HG02943 (cell line): Measurements from ENCODE around the gene SPIRE2.
"Not testable (repeated sequence)": the region's sequence is repeated elsewhere in the genome, so short reads cannot be mapped to it uniquely, and the experiment has no call there.

Experiments used
- ATAC-seq: cut with Tn5 transposase; IDR thresholded peaks from one replicate; pipeline ENCODE4 v1.9.1; 2021; ENCODE audit warnings: mild to moderate bottlenecking, low read depth, moderate library complexity; ENCODE audit not compliant: unreplicated experiment

SPIRE2 gene

GRCh38 chr16:89863741-89864526 lies 35.7 kb downstream of the SPIRE2 start:
- ATAC-seq = peak; percentile 78

DNA sequence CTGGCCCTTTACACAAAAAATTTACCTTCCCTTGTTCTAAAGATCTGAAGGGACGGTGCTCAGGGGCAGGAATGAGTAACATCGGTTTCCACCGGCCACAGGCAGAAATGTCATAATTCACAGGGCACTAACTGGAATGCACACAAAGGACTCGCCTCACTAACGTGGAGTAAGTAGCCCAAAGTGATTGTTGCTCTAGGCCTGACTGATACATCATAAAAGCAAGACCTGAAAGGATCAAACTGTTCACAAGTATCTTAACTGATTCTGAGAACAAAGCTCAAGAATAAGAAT lies 36.2 kb downstream of the SPIRE2 start:
- ATAC-seq = no peak

GRCh38 chr16:89867918-89868317 lies 39.6 kb downstream of the SPIRE2 start:
- ATAC-seq = no peak

GRCh38 chr16:89869911-89870310 lies 41.6 kb downstream of the SPIRE2 start:
- ATAC-seq = no peak

GRCh38 chr16:89870440-89870839 lies 42.2 kb downstream of the SPIRE2 start:
- no peak for ATAC-seq

- no peak for ATAC-seq
These were observed 43.6 kb downstream of the SPIRE2 start for GRCh38 chr16:89871895-89872294.

DNA sequence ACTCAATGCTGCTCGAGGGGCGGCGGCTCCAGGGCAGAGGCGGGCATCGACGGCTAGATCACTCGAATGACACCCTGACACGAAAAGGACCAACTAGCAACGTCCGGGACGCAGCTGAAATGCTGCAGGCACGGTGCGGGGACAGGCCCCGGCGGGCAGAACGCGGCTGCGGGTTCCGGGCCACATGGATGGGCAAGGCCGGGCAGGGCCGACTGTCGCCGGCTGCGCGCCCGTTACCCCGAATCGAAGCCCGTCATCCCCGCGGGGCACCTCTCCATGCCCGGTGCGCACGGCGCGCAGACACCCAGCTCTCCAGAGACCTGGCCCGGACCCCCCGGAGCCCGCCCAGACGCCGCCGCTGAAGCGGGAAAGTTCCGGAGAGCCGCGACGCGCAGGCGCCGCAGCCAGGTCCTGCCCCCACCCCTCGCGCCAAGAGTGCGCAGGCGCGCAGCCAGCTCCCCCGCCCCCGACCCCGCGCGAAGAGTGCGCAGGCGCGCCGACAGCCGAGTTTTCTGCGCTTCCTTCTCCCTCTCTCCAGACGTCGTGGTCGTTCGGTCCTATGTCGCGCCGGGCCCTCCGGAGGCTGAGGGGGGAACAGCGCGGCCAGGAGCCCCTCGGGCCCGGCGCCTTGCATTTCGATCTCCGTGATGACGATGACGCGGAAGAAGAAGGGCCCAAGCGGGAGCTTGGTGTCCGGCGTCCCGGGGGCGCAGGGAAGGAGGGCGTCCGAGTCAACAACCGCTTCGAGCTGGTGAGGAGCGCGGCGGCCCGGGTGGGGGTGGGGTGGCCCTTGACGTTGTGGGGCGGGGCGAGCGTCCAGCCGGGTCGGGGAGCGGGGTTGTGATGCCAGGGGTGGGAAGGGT lies 45.1 kb downstream of the SPIRE2 start, which contains the start of gene TCF25:
TSS of gene TCF25 (plus strand) at position 484 of the 863 bp plus-strand sequence. CDS start at position 560, 76 bp downstream.
- ATAC-seq = peak; percentile 39

GRCh38 chr16:89873972-89874689 lies 45.9 kb downstream of the SPIRE2 start:
- peak; percentile 47 for ATAC-seq

DNA sequence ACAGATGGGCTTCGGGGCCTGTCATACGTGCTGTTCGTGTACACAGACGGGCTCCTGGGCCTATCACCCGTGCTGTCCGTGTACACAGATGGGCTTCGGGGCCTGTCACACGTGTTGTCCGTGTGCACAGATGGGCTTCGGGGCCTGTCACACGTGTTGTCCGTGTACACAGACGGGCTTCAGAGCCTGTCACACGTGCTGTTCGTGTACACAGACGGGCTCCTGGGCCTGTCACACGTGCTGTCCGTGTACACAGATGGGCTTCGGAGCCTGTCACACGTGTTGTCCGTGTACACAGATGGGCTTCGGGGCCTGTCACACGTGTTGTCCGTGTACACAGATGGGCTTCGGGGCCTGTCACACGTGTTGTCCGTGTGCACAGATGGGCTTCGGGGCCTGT lies 50.8 kb downstream of the SPIRE2 start:
- not testable (repeated sequence) for ATAC-seq

DNA sequence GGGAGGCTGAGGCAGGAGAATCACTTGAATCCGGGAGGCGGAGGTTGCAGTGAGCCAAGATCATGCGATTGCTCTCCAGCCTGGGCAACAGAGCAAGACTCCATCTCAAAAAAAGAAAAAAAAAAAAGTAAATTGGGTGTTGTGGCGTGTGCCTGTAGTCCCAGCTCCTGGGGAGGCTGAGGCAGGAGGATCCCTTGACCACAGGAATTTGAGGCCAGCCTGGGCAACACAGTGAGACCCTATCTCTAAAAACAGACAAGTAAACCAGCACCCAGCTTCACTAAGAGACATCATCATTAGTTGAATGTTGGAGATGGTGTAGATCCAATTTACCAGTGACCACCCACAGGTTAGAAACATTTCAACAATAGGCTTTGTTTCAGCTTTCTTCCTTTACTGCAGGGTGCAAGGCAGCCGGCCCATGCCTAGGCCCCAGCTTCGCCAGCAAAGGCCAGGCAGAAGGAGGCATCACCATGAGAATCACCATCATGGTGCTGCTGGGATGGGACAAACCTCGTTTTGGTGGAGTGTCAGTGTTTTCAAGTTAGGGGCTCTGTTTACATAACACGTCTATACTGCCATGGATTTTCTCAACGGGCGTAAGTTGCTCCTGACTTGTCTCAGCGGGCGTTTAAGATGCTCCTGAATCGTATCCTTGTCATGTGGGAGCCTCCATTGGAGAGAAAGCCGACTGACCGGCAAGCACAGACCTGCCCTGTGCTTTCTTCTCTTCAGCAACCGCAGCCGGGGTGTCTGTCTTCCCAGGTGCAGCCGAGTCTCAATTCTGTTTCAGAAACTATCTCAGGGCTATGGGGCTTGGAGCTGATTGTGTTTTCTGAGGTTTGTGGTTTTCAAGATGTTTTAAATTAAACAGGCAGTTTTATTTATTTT lies 52.4 kb downstream of the SPIRE2 start:
- ATAC-seq = no peak

DNA sequence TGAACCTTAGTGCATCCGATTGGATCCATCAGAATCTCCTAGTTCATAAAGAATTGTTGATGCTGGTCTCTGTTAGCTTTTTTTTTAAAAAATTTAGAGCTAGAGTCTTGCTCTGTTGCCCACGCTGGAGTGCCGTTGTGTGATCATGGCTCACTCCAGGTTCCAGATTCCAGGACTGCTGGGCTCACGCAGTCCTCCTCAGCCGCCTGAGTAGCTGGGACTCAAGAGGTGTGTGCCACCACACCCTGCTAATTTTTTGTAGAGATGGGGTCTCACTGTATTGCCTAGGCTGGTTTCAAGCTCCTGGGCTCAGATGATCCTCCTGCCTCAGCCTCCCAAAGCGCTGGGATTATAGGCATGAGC lies 53.1 kb downstream of the SPIRE2 start:
- ATAC-seq = no peak

- ATAC-seq = no peak
These were observed 55.2 kb downstream of the SPIRE2 start for GRCh38 chr16:89883346-89884040.

DNA sequence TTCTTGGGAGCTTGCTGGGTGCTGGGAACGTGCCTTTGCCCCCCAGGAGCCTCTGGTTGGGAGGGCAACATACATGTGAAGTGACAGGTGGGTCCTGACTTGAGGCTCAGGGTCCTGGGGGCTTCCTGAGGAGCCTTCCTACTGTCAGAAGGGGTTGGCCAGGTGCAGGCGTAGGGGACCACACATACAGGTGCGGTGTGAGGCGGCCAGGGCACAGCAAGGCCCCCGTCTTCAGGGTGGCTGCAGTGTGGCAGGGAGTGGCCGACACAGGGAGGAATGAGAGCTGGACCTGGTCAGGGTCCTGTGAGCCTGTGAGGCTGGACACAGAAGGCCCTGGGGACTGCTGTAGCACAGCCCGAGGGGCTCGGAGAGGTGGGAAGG lies 55.8 kb downstream of the SPIRE2 start:
- ATAC-seq = no peak

- no peak for ATAC-seq
These were observed 59.0 kb downstream of the SPIRE2 start for GRCh38 chr16:89887243-89887642.

GRCh38 chr16:89890200-89890599 lies 61.9 kb downstream of the SPIRE2 start:
- ATAC-seq = no peak

GRCh38 chr16:89890886-89891657 lies 62.8 kb downstream of the SPIRE2 start:
- ATAC-seq = no peak

GRCh38 chr16:89892055-89892630 lies 63.9 kb downstream of the SPIRE2 start:
- no peak for ATAC-seq

GRCh38 chr16:89892635-89893034 lies 64.4 kb downstream of the SPIRE2 start:
- ATAC-seq = no peak
